ENCODE data around the gene JADE1.

Gene JADE1

GRCh38 chr4:128802680-128803628 is 6.5 kb upstream of the JADE1 start:
- Histone ChIP-seq H3K4me1 (ENCODE audit: control insufficient read depth, insufficient read depth, low read depth, low read length) (peaks cover 1% of the 10 kb centered on the region), H3K36me3 (ENCODE audit: control insufficient read depth in 1 of 2, insufficient read depth in 2 of 2, low read depth in 1 of 2, low read length in 2 of 2) (no peaks in the 10 kb centered on the region), H3K79me1 (replicated peaks; ENCODE audit: low read length, poor library complexity, severe bottlenecking) (no peaks in the 10 kb centered on the region), H2BK15ac (ENCODE audit: low read depth, poor library complexity, severe bottlenecking) (peak overlapping the region; percentile 12), H3K27ac (ENCODE audit: low read length, poor library complexity, severe bottlenecking) (no peak overlapping the region), H3K9ac (ENCODE audit: low read length) (no peak overlapping the region), H3K23ac (ENCODE audit: low read length in 2 of 2) (no peak overlapping the region), H3K9me3 (ENCODE audit: control insufficient read depth, low read length) (no peaks in the 10 kb centered on the region), H2BK120ac (ENCODE audit: low read depth, low read length) (no peak overlapping the region), H4K91ac (ENCODE audit: low read length) (peak overlapping the region; percentile 35), H2BK5ac (ENCODE audit: low read depth, low read length, poor library complexity, severe bottlenecking) (no peak overlapping the region), H3K27me3 (ENCODE audit: control insufficient read depth in 1 of 2, insufficient read depth in 1 of 2, low read length in 2 of 2) (no peaks in the 10 kb centered on the region), H3K18ac (ENCODE audit: low read depth in 1 of 2, low read length in 2 of 2) (no peak overlapping the region), H3K4me2 (ENCODE audit: low read length, poor library complexity, severe bottlenecking) (no peak overlapping the region), H2BK12ac (ENCODE audit: low read length in 2 of 2) (peak overlapping the region in 1 of 2 experiments; percentile 37), H3K14ac (ENCODE audit: low read length in 2 of 2) (no peak overlapping the region), H3K4ac (ENCODE audit: low read depth in 1 of 2, low read length in 2 of 2) (peak overlapping the region in 1 of 2 experiments; percentile 24), H4K8ac (ENCODE audit: low read length) (no peak overlapping the region), H3K4me3 (ENCODE audit: insufficient read depth in 1 of 2, low read depth in 1 of 2, low read length in 2 of 2) (no peak overlapping the region), H2AFZ (ENCODE audit: low read depth, low read length) (no peak overlapping the region), H2AK5ac (ENCODE audit: low read length, severe bottlenecking) (peak overlapping the region; percentile 62)
- WGBS, result 70% methylated on average over 8 of the region's 9 CpGs
- no peak for DNase-seq

- DNase-seq, result no peak
- no peaks in the 10 kb centered on the region for H3K27me3 ChIP-seq (ENCODE audit: control insufficient read depth in 1 of 2, insufficient read depth in 1 of 2, low read length in 2 of 2)
- H3K27ac ChIP-seq (ENCODE audit: low read length, poor library complexity, severe bottlenecking), result no peak overlapping the region
- no peak overlapping the region for H2BK5ac ChIP-seq (ENCODE audit: low read depth, low read length, poor library complexity, severe bottlenecking)
- H3K4me3 ChIP-seq (ENCODE audit: insufficient read depth in 1 of 2, low read depth in 1 of 2, low read length in 2 of 2), result no peak overlapping the region
- no peak overlapping the region for H2BK15ac ChIP-seq (ENCODE audit: low read depth, poor library complexity, severe bottlenecking)
- H4K91ac ChIP-seq (ENCODE audit: low read length), result no peak overlapping the region
- H2BK120ac ChIP-seq (ENCODE audit: low read depth, low read length), result no peak overlapping the region
- H2AK5ac ChIP-seq (ENCODE audit: low read length, severe bottlenecking), result no peak overlapping the region
- WGBS, result 71% methylated on average over 2 of the region's 2 CpGs
- no peak overlapping the region for H3K9ac ChIP-seq (ENCODE audit: low read length)
- H3K4me1 ChIP-seq (ENCODE audit: control insufficient read depth, insufficient read depth, low read depth, low read length), result peaks cover 1% of the 10 kb centered on the region
- no peak overlapping the region for H2BK12ac ChIP-seq (ENCODE audit: low read length in 2 of 2)
- H3K4ac ChIP-seq (ENCODE audit: low read depth in 1 of 2, low read length in 2 of 2), result no peak overlapping the region
- no peak overlapping the region for H3K23ac ChIP-seq (ENCODE audit: low read length in 2 of 2)
- no peaks in the 10 kb centered on the region for H3K79me1 ChIP-seq (replicated peaks; ENCODE audit: low read length, poor library complexity, severe bottlenecking)
- H3K36me3 ChIP-seq (ENCODE audit: control insufficient read depth in 1 of 2, insufficient read depth in 2 of 2, low read depth in 1 of 2, low read length in 2 of 2), result no peaks in the 10 kb centered on the region
- no peak overlapping the region for H4K8ac ChIP-seq (ENCODE audit: low read length)
- H3K18ac ChIP-seq (ENCODE audit: low read depth in 1 of 2, low read length in 2 of 2), result no peak overlapping the region
- no peak overlapping the region for H3K4me2 ChIP-seq (ENCODE audit: low read length, poor library complexity, severe bottlenecking)
- no peaks in the 10 kb centered on the region for H3K9me3 ChIP-seq (ENCODE audit: control insufficient read depth, low read length)
- no peak overlapping the region for H2AFZ ChIP-seq (ENCODE audit: low read depth, low read length)
- no peak overlapping the region for H3K14ac ChIP-seq (ENCODE audit: low read length in 2 of 2)
Measured at GRCh38 chr4:128803783-128804182, 5.7 kb upstream of the JADE1 start.

GRCh38 chr4:128810331-128810870 is 901 bp downstream of the JADE1 start:
- Histone ChIP-seq H3K4me3 (ENCODE audit: insufficient read depth in 1 of 2, low read depth in 1 of 2, low read length in 2 of 2) (peak overlapping the region; percentile 89 to 99), H2BK5ac (ENCODE audit: low read depth, low read length, poor library complexity, severe bottlenecking) (peak overlapping the region; percentile 83), H4K91ac (ENCODE audit: low read length) (peak overlapping the region; percentile 52), H3K23ac (ENCODE audit: low read length in 2 of 2) (no peak overlapping the region), H3K4me1 (ENCODE audit: control insufficient read depth, insufficient read depth, low read depth, low read length) (peaks cover 1% of the 10 kb centered on the region), H2BK120ac (ENCODE audit: low read depth, low read length) (peak overlapping the region; percentile 42), H2BK12ac (ENCODE audit: low read length in 2 of 2) (no peak overlapping the region), H3K27ac (ENCODE audit: low read length, poor library complexity, severe bottlenecking) (peak overlapping the region; percentile 98), H2AFZ (ENCODE audit: low read depth, low read length) (no peak overlapping the region), H3K9me3 (ENCODE audit: control insufficient read depth, low read length) (no peaks in the 10 kb centered on the region), H3K18ac (ENCODE audit: low read depth in 1 of 2, low read length in 2 of 2) (peak overlapping the region; percentile 41 to 58), H4K8ac (ENCODE audit: low read length) (no peak overlapping the region), H2BK15ac (ENCODE audit: low read depth, poor library complexity, severe bottlenecking) (no peak overlapping the region), H3K4ac (ENCODE audit: low read depth in 1 of 2, low read length in 2 of 2) (peak overlapping the region; percentile 19 to 70), H3K79me1 (replicated peaks; ENCODE audit: low read length, poor library complexity, severe bottlenecking) (no peaks in the 10 kb centered on the region), H3K27me3 (ENCODE audit: control insufficient read depth in 1 of 2, insufficient read depth in 1 of 2, low read length in 2 of 2) (no peaks in the 10 kb centered on the region), H3K36me3 (ENCODE audit: control insufficient read depth in 1 of 2, insufficient read depth in 2 of 2, low read depth in 1 of 2, low read length in 2 of 2) (no peaks in the 10 kb centered on the region), H2AK5ac (ENCODE audit: low read length, severe bottlenecking) (peak overlapping the region; percentile 36), H3K4me2 (ENCODE audit: low read length, poor library complexity, severe bottlenecking) (peak overlapping the region; percentile 8), H3K9ac (ENCODE audit: low read length) (peak overlapping the region; percentile 98), H3K14ac (ENCODE audit: low read length in 2 of 2) (no peak overlapping the region)
- WGBS, result 0% methylated on average over 12 of the region's 16 CpGs
- DNase-seq, result peak; percentile 54

- DNase-seq, result peak; percentile 82
- Histone ChIP-seq H2BK12ac (ENCODE audit: low read length in 2 of 2) (peak overlapping the region in 1 of 2 experiments; percentile 49), H3K4ac (ENCODE audit: low read depth in 1 of 2, low read length in 2 of 2) (peak overlapping the region; percentile 61 to 70), H3K14ac (ENCODE audit: low read length in 2 of 2) (no peak overlapping the region), H3K27ac (ENCODE audit: low read length, poor library complexity, severe bottlenecking) (peak overlapping the region; percentile 98), H3K9ac (ENCODE audit: low read length) (peak overlapping the region; percentile 98), H2AK5ac (ENCODE audit: low read length, severe bottlenecking) (no peak overlapping the region), H4K8ac (ENCODE audit: low read length) (peak overlapping the region; percentile 23), H3K23ac (ENCODE audit: low read length in 2 of 2) (peak overlapping the region in 1 of 2 experiments; percentile 50), H2BK15ac (ENCODE audit: low read depth, poor library complexity, severe bottlenecking) (no peak overlapping the region), H2AFZ (ENCODE audit: low read depth, low read length) (peak overlapping the region; percentile 19), H4K91ac (ENCODE audit: low read length) (no peak overlapping the region), H3K4me3 (ENCODE audit: insufficient read depth in 1 of 2, low read depth in 1 of 2, low read length in 2 of 2) (peak overlapping the region; percentile 89 to 99), H3K18ac (ENCODE audit: low read depth in 1 of 2, low read length in 2 of 2) (peak overlapping the region; percentile 58 to 70), H3K79me1 (replicated peaks; ENCODE audit: low read length, poor library complexity, severe bottlenecking) (no peaks in the 10 kb centered on the region), H3K4me1 (ENCODE audit: control insufficient read depth, insufficient read depth, low read depth, low read length) (peaks cover under 1% of the 10 kb centered on the region), H2BK120ac (ENCODE audit: low read depth, low read length) (peak overlapping the region; percentile 64), H3K9me3 (ENCODE audit: control insufficient read depth, low read length) (no peaks in the 10 kb centered on the region), H3K27me3 (ENCODE audit: control insufficient read depth in 1 of 2, insufficient read depth in 1 of 2, low read length in 2 of 2) (no peaks in the 10 kb centered on the region), H3K36me3 (ENCODE audit: control insufficient read depth in 1 of 2, insufficient read depth in 2 of 2, low read depth in 1 of 2, low read length in 2 of 2) (no peaks in the 10 kb centered on the region), H3K4me2 (ENCODE audit: low read length, poor library complexity, severe bottlenecking) (peak overlapping the region; percentile 8), H2BK5ac (ENCODE audit: low read depth, low read length, poor library complexity, severe bottlenecking) (peak overlapping the region; percentile 94)
- under 1% methylated on average over 29 of the region's 50 CpGs for WGBS
Measured at GRCh38 chr4:128810871-128811570, 1.5 kb downstream of the JADE1 start.
